ENCODE data around the gene BCR.
"Not testable (repeated sequence)": the region's sequence is repeated elsewhere in the genome, so short reads cannot be mapped to it uniquely, and the experiment has no call there.

Gene BCR

DNA sequence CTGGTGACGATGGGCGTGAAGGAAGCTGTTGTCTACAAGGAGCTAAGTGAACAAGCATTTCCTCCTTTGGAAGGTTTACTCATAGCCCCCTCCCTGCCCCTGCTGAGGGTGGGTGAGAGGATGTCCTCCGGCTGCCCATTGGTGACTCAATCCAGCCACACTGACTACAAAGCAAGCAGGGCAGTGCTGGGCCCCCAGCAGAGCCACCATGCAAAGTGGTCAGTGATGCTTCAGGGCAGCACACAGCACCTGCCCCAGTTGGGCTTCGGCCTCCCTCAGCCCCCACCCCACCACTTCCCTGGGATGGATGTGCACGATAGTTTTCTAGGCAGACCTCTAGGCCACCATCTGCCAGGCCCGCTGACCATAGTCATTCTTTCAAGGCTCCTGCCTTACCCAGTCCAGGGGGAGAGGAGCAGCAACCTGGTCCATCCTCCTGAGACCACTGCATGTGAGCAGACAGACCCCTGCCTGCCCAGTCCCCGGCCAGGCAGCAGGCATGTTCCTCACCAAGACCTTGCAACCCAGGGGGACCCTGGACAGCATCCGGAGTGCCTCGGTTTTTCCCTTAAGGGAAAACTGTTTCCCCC, 125.1 kb downstream of the BCR start:
- H3K27ac Mint-ChIP-seq: no peak overlapping the region
- H3K27me3 Mint-ChIP-seq (ENCODE audit: low read depth): no peaks in the 10 kb centered on the region
- no peaks in the 10 kb centered on the region for H3K9me3 Mint-ChIP-seq
- peaks cover 20% of the 10 kb centered on the region for H3K36me3 Mint-ChIP-seq (ENCODE audit: low read depth)
- TF ChIP-seq, protein P1, sequence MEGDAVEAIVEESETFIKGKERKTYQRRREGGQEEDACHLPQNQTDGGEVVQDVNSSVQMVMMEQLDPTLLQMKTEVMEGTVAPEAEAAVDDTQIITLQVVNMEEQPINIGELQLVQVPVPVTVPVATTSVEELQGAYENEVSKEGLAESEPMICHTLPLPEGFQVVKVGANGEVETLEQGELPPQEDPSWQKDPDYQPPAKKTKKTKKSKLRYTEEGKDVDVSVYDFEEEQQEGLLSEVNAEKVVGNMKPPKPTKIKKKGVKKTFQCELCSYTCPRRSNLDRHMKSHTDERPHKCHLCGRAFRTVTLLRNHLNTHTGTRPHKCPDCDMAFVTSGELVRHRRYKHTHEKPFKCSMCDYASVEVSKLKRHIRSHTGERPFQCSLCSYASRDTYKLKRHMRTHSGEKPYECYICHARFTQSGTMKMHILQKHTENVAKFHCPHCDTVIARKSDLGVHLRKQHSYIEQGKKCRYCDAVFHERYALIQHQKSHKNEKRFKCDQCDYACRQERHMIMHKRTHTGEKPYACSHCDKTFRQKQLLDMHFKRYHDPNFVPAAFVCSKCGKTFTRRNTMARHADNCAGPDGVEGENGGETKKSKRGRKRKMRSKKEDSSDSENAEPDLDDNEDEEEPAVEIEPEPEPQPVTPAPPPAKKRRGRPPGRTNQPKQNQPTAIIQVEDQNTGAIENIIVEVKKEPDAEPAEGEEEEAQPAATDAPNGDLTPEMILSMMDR (IDR thresholded peaks at IDR 0.05; ENCODE audit: unreplicated experiment in 3 of 3): no peak
- H3K4me3 Mint-ChIP-seq: no peak overlapping the region
- H3K4me1 Mint-ChIP-seq: no peaks in the 10 kb centered on the region

DNA sequence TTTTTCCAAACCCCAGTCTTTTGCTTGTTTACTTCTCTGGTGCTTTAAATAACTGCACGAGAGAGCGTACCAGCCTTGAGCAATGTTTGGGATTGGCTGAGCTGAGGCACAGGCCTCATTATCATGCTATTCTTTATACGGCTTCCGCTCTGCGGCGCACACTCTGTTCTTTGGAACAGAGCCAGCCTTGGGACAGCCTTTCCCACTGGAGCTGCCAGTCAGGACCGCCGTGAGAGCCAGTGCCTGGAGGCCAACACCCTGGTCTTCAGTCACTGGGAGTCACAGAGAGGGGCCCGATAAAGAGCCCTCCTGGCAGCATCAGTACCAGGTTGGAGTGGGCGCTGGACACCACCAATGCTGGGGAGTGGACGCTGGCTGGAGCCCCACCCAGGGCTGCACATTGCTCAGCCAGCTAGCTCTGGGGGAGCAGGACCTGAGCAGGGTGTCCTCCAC, 125.6 kb downstream of the BCR start:
- no peaks in the 10 kb centered on the region for H3K27me3 Mint-ChIP-seq (ENCODE audit: low read depth)
- H3K4me3 Mint-ChIP-seq: no peak overlapping the region
- TF ChIP-seq, protein P1 (IDR thresholded peaks at IDR 0.05; ENCODE audit: unreplicated experiment in 3 of 3): no peak
- no peaks in the 10 kb centered on the region for H3K4me1 Mint-ChIP-seq
- peaks cover 17% of the 10 kb centered on the region for H3K36me3 Mint-ChIP-seq (ENCODE audit: low read depth)
- H3K27ac Mint-ChIP-seq: no peak overlapping the region
- H3K9me3 Mint-ChIP-seq: no peaks in the 10 kb centered on the region

DNA sequence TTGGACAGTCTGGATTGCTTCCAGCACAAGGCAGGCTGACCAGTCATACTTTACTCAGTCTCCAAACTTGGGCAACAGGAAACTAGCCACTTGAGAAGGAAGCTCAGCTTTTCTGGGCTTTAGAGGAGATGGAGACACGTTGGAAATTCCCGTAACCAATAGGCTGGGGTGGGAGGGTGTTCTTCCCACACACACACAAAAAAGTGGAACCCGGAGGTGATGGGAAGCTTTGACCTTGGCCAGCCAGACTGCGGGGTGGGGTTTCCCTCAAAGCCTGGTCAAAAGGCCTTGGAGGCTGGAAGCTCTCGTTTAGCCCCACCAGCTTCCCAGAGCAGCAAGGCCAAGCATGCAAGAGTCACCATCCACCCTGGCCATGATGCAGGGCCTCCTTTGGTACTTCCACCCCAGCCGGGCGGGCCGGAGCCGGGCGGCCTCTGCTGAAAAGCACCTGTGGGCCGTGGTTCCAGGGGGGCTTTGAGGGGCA, 126.2 kb downstream of the BCR start:
- Mint-ChIP-seq H3K4me1 (no peaks in the 10 kb centered on the region), H3K36me3 (ENCODE audit: low read depth) (peaks cover 13% of the 10 kb centered on the region), H3K9me3 (no peaks in the 10 kb centered on the region), H3K4me3 (no peak overlapping the region), H3K27ac (no peak overlapping the region), H3K27me3 (ENCODE audit: low read depth) (no peaks in the 10 kb centered on the region)
- TF ChIP-seq, protein P1 (IDR thresholded peaks at IDR 0.05; ENCODE audit: unreplicated experiment in 3 of 3): no peak

GRCh38 chr22:23306926-23307325, 126.6 kb downstream of the BCR start:
- no peaks in the 10 kb centered on the region for H3K9me3 Mint-ChIP-seq

GRCh38 chr22:23307511-23307910, 127.2 kb downstream of the BCR start:
- H3K4me3 Mint-ChIP-seq; H3K27ac Mint-ChIP-seq; H3K9me3 Mint-ChIP-seq; H3K27me3 Mint-ChIP-seq (ENCODE audit: low read depth); H3K4me1 Mint-ChIP-seq: not testable (repeated sequence)
- H3K36me3 Mint-ChIP-seq (ENCODE audit: low read depth): peaks cover 11% of the 10 kb centered on the region

More at GRCh38 chr22:23306926-23307325, 126.6 kb downstream of the BCR start:
- H3K27ac Mint-ChIP-seq: no peak overlapping the region
- no peak overlapping the region for H3K4me3 Mint-ChIP-seq
- H3K27me3 Mint-ChIP-seq (ENCODE audit: low read depth): no peaks in the 10 kb centered on the region
- TF ChIP-seq, protein P1 (IDR thresholded peaks at IDR 0.05; ENCODE audit: unreplicated experiment in 3 of 3): no peak
- peaks cover 12% of the 10 kb centered on the region for H3K36me3 Mint-ChIP-seq (ENCODE audit: low read depth)
- no peaks in the 10 kb centered on the region for H3K4me1 Mint-ChIP-seq

DNA sequence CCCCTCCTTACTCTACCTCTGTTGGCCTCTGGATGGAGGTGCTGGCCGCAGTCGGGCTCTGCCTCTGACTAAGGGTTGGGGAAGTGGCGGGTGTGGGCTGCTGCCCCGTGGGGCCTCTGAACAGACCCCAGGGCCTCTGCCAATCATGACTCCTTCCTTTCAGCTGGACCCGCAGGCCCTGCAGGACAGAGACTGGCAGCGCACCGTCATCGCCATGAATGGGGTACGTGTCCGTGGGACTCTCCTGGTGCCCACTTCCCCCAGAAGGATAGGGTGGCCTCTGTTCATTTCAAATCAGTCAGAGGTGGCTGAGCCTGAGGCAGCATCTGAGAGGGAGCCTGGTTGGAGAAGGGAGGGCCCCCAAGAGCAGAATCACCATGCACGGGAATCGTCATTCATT, 129.0 kb downstream of the BCR start:
- H3K27me3 Mint-ChIP-seq (ENCODE audit: low read depth); H3K4me1 Mint-ChIP-seq; H3K36me3 Mint-ChIP-seq (ENCODE audit: low read depth): not testable (repeated sequence)

GRCh38 chr22:23310443-23311097, 130.3 kb downstream of the BCR start:
- not testable (repeated sequence) for H3K27me3 Mint-ChIP-seq (ENCODE audit: low read depth); H3K4me1 Mint-ChIP-seq; H3K9me3 Mint-ChIP-seq; H3K36me3 Mint-ChIP-seq (ENCODE audit: low read depth)
- Mint-ChIP-seq H3K27ac (peak overlapping the region in 1 of 3 experiments; percentile 88), H3K4me3 (peak overlapping the region in 1 of 3 experiments; percentile 31)

More for the DNA sequence above, 129.0 kb downstream of the BCR start:
- H3K4me3 Mint-ChIP-seq, H3K27ac Mint-ChIP-seq, H3K9me3 Mint-ChIP-seq: not testable (repeated sequence)

GRCh38 chr22:23311635-23312420, 131.5 kb downstream of the BCR start:
- not testable (repeated sequence) for H3K27ac Mint-ChIP-seq; H3K4me1 Mint-ChIP-seq; H3K36me3 Mint-ChIP-seq (ENCODE audit: low read depth); H3K27me3 Mint-ChIP-seq (ENCODE audit: low read depth); H3K9me3 Mint-ChIP-seq; H3K4me3 Mint-ChIP-seq
